Measurements from ENCODE around the gene NFIL3.

GRCh38 chr9:91443994-91444392 lies 20.4 kb upstream of the NFIL3 start:
- TF ChIP-seq CTCF (conservative IDR thresholded peaks at IDR 0.05 in 1 of 2, IDR thresholded peaks at IDR 0.05 in 1 of 2; ENCODE audit: extremely low read depth in 1 of 2, insufficient read depth in 1 of 2, low read depth in 1 of 2, low read length in 2 of 2), result no peak
- no peak for TF ChIP-seq EZH2 (IDR thresholded peaks at IDR 0.05; ENCODE audit: borderline replicate concordance, low read length)
